ENCODE data around the gene LSM3.

The LSM3 gene

GRCh38 chr3:14158370-14158769 lies 20.2 kb upstream of the LSM3 start:
- no peak for DNase-seq

DNA sequence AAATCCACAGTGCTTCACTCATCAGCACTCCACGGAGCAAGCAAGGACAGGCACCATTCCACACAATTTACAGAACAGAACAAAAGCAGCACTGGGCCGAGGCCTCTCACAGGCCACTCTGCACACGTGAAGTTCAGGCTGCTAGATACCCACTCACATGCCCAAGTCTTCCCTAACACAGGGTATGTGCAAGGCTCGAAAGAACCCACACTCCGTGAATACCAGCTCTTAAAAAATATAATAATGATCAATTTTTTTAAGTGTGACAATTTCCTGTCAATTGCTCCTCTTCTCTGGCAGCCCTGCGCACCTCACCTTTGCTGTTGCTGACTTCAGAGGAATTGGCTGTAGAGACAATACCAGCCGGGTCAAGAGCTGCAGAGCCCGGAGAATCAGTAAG lies 19.2 kb upstream of the LSM3 start:
- DNase-seq = no peak

- no peak for DNase-seq
Measured at GRCh38 chr3:14161282-14161681, 17.3 kb upstream of the LSM3 start.

DNA sequence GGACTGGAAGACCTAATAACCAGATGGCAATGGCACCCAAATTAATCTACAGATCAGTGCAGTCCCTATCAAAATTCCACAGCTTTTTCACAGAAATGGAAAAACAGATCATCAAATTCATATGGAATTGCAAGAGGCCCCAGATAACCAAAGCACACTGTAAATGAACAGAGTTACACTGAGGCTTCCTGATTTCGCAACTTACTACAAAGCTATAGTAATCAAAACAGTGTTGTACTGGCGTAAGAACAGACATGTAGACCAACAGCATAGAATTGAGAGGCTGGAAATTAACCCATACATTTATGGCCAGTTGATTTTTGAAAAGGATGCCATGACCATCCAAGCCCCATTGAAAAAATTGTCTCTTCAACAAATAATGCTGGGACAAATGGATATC lies 16.4 kb upstream of the LSM3 start:
- no peak for DNase-seq

DNA sequence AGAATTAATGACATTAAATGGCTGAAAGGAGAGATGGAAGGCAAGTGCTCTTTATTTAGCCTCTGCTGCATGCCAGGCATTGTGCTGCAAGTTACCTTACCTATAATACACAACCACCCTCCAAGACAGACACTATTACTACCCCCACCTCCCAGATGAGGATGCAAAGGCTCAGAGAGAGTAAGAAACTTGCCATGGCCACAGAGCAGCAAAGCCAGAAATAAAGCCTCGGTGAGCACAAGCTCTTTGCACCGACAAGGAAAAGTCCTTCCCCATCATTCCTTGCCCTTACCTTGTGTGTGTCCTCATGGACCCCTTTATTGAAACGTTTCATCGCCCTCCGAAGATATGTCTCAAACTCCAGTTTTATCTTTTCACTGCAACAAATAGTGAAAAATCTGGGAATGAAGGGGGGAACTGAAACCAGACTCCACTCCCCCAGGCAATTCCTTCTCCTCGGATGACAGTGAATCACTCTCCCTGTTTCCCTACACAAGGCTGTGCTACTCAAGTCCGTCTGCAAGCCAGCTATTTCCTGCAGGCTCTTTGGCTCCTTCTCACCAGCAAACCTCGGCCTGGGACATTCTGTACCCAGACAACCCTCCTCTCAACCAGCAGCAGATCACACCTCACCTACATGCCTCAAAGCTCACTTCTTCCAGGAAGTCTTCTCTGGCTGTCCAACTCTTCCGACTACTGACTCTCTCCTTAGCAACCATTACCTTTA lies 11.6 kb upstream of the LSM3 start:
- no peak for DNase-seq

GRCh38 chr3:14169435-14169834 lies 9.2 kb upstream of the LSM3 start:
- DNase-seq = no peak

GRCh38 chr3:14169871-14170270 lies 8.7 kb upstream of the LSM3 start:
- DNase-seq = no peak

DNA sequence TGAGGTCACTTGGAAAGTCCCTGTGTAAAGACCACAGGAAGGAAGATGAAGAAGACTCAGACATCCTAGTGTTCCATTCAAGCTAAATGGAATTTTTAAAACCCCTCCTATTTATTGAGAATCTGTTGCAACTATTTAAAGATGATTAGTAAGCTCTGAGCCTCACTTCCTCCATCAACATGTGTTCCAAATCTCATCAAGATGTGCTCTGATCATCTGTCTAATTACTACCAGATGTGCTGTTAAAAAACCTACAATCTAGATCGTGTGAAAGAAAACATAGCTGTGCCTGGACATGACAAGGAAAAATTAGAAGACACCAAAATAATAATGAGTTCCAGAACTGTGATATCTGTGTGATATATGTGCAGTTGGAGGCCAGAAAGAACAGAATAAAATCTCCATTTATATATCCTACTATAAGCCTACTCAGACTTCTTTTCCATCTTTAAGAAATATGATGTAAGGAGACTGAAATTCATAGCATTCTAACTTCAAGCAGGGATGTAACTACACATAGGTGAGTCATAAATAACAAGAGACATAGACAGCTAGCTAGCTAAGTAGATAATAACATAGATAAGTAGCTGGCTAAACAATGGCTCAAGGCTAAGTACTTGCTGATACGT lies 8.0 kb upstream of the LSM3 start:
- DNase-seq = no peak

- no peak for DNase-seq
Measured at GRCh38 chr3:14172496-14172895, 6.1 kb upstream of the LSM3 start.

GRCh38 chr3:14174483-14174882 lies 4.1 kb upstream of the LSM3 start:
- no peak for DNase-seq

- DNase-seq = peak; percentile 58
Measured at GRCh38 chr3:14175383-14176037, 3.1 kb upstream of the LSM3 start.

- DNase-seq = no peak
Measured at GRCh38 chr3:14177580-14178246, 904 bp upstream of the LSM3 start.

DNA sequence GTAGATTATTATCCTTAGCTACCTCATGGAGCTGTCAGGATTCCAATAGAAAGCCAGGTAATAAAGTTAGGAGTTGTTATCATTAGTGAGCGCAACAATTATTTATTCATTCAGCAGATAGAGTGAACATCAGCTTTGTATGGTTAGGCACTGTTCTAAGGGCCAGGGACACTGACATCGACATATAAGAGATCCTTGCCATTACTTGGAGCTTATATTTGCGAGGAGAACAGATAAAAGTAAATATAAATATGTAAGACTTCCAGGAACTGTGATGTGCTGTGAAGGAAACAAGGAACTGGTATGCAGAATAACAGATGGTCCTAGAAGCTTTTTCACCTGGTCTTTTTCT lies 473 bp downstream of the LSM3 start:
- no peak for DNase-seq

DNA sequence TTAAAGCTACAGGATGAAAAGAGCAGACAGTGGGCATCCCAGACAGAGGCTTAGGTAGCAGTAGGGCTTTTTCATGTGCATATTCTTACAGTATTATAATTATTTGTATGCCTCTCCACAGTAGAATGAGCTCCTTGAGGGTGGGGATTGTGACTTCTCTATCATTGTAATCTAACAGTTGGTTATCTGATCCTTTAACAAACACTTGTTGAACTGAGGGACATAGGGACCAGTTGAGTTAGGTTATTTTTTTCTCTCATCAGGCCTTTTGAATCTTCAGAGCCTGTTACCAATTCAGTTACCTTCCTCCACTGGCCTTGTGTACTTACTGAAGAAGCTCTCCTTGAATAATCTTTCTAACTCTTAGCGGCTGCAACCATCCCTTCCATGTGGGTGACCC lies 1.2 kb downstream of the LSM3 start:
- DNase-seq = no peak

GRCh38 chr3:14181253-14181652 lies 2.6 kb downstream of the LSM3 start:
- DNase-seq = no peak

- no peak for DNase-seq
Measured at GRCh38 chr3:14183015-14183577, 4.5 kb downstream of the LSM3 start.

DNA sequence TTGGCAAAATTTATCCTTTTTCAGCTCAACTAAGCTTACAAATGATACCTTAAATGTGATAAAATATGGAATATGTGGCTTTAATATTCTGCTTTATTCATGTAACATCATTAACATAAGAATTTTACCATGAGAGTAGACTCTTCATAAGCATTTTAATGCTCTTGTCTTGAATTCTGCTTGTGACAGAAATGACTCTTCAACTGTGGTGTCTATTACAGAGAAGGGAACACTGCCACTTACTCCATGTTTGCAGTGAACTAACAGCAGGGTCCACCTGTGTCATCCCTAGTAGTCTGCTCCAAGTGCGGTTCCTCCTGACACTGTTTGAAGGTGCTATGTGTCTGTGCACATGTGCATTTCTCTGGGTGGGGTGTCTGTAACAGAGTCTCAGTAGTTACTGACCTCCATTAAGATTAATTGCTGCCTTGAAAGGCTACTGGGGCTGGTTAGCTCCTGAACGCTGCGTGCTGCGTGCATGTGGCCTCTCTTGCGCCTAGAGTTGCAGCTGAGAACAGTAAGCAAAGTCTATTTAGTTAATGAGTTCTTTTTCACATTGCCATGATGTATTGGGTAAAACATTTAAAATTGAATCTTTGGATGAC lies 8.3 kb downstream of the LSM3 start:
- no peak for DNase-seq

- DNase-seq = no peak
Measured at GRCh38 chr3:14188041-14188754, 9.6 kb downstream of the LSM3 start.

DNA sequence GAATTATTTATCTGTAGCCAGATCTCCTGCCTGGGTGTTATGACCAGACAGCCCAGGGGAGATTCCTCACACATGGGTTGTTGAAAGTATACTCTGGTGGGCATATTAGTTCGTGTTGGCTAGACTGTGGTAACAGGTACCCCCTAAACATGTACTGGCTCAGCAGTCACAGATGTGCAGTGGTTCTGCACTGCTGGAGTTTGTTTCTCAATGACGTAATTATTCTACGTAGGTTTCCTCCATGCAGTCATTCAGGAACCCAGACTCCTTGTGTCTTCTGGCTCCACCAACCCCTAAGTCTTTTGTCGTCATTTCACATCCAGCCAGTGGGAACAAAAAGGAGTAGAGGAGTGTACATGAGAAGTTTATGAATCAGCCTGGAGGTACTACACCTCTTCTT lies 16.2 kb downstream of the LSM3 start:
- no peak for DNase-seq

GRCh38 chr3:14199641-14200040 lies 21.0 kb downstream of the LSM3 start:
- no peak for DNase-seq

DNA sequence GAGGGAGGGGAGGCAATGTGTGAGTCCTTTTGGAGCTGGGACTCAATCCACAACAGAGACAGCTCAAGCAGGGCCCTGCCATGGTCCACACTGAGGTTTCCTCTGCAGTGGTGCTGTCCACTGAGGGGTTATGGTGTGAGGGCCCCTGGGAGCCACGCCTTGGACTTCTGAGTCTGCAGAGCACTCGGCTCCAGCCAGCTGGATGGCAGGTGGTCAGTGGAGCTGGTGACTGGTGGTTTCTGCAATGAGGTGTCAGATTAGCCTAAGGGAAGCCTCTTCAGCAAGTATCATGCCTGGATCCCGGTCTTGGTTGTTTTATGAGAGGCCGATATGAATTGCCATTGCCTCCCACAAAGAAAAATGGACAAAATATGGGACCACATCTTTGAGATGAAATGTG lies 21.7 kb downstream of the LSM3 start:
- no peak for DNase-seq

DNA sequence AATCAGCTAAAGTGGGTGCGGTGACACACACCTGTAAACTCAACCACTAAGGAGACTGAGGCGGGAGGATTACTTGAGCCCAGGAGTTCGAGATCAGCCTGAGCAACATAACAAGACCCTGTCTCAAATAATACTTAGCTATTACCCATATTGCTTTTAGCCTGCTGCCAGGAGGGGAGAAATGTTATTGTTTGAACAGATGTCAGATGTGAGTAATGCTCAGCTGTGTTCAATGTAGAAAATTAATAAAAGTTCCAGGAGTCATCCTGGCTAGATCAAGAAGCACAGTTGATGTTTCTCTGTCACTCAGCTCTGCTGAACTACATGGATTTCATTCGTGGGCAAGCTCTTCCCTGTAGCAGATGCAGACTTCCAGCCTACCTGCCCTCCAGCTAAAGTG lies 22.2 kb downstream of the LSM3 start:
- no peak for DNase-seq
